HCT116 (cell line): Measurements from ENCODE around the gene CYP4F11.

Experiments
- CTCF ChIP-seq, 3 experiments: fragments of 200-600 bp in 1 of 3; sonication (generic) in 1 of 3; IDR thresholded peaks in 2 of 3; conservative IDR thresholded peaks in 1 of 3; 2 replicates each; pipeline ENCODE4 v1.5.1; 2012 to 2017; ENCODE audit warnings: low read depth in 2 of 3, low read length in 2 of 3, antibody characterized with exemption in 1 of 3, borderline replicate concordance in 1 of 3, control low read depth in 1 of 3, mild to moderate bottlenecking in 1 of 3, mixed read lengths in 1 of 3, mixed run types in 1 of 3, moderate library complexity in 1 of 3; ENCODE audit not compliant: insufficient read depth in 1 of 3
- MAX ChIP-seq: IDR thresholded peaks from 2 replicates; pipeline ENCODE4 v1.6.1; 2012
- POLR2AphosphoS5 ChIP-seq: IDR thresholded peaks from 2 replicates; pipeline ENCODE4 v1.6.1; 2011; ENCODE audit warnings: mild to moderate bottlenecking, low read depth, low read length, moderate library complexity
- TCF7L2 ChIP-seq: IDR thresholded peaks from 2 replicates; pipeline ENCODE4 v1.7.0; 2011; ENCODE audit warnings: borderline replicate concordance, inconsistent platforms; ENCODE audit not compliant: insufficient read depth, insufficient read length; ENCODE audit errors: extremely low read depth

- no peak for TF ChIP-seq CTCF (IDR thresholded peaks at IDR 0.05 in 2 of 3, conservative IDR thresholded peaks at IDR 0.05 in 1 of 3; ENCODE audit: borderline replicate concordance in 1 of 3, insufficient read depth in 1 of 3, low read depth in 2 of 3, low read length in 2 of 3)
- TF ChIP-seq POLR2AphosphoS5 = no peak
- no peak for TF ChIP-seq TCF7L2
- no peak for TF ChIP-seq MAX
These were observed 2.6 kb upstream of the CYP4F11 start for GRCh38 chr19:15936950-15937349.
